ENCODE measurements around the gene NIT1. TPM values are rescaled to one million over a fixed set of nuclear protein-coding genes. Genes with fewer than 3 reads are reported as not detected.
A peak's percentile ranks its signal among the peaks of the same experiment; 100 is the strongest.

Gene NIT1
- total and polyA plus RNA-seq, 2 of the 8 experiments (the other 6 are each of a cell fraction or from before 2014, with no cell fraction given): 33.0 to 40.4 TPM

DNA sequence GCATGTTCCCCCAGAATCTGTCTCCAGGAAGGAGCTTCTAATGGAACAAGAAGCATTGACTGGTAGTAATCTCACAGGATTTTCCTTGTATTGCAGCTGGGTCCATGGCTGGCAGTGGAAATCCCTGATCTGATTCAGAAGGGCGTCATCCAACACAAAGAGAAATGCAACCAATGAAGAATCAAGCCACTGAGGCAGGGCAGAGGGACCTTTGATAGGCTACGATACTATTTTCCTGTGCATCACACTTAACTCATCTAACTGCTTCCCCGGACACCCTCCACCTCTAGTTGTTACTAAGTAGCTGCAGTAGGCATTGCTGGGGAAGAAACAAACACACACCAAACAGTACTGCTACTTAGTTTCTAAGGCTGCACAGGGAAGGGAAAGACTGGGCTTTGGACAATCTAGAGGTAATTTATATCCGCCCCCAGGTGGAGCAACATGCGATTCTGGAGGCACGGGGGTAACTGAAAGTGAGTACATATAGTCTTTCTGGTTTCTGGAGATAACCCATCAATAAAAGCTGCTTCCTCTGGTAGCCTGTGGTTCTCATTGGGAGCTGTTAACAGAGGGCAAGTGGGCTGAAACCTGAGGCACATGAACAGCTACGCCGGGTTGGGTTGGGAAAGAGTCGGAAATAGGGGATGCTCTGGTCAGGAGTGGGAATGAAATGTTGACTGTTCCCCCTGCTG lies 40.6 kb downstream of the NIT1 start:
- H3K79me1 ChIP-seq (ENCODE audit: low read depth, low read length): no peaks in the 10 kb centered on the region; the same call in 1 of the 2 replicates
- H3K56ac ChIP-seq (replicated peaks; ENCODE audit: insufficient read length, low read depth, low read length): no peak overlapping the region
- H2AK5ac ChIP-seq (ENCODE audit: low read depth, low read length): no peak overlapping the region
- peak overlapping the region; percentile 35; the same call in 1 of the 2 replicates for H3K27ac ChIP-seq (ENCODE audit: low read depth, low read length)
- H2BK120ac ChIP-seq (replicated peaks; ENCODE audit: low read depth, low read length): no peak overlapping the region
- no peak overlapping the region for H4K5ac ChIP-seq (ENCODE audit: insufficient read length, low read depth, low read length)
- H3K23ac ChIP-seq (ENCODE audit: insufficient read length): no peak overlapping the region
- H2BK15ac ChIP-seq (ENCODE audit: low read length): no peak overlapping the region
- peaks cover 2 to 12% (median 7%) of the 10 kb centered on the region in 4 experiments; a peak in 5 of 8 replicates for H3K36me3 ChIP-seq (ENCODE audit: control insufficient read depth in 2 of 4, insufficient read depth in 4 of 4, low read length in 3 of 4)
- H3K4me3 ChIP-seq (ENCODE audit: extremely low read depth in 1 of 4, insufficient read depth in 2 of 4, low read depth in 3 of 4, low read length in 4 of 4): peak overlapping the region; percentile 62 to 80 (median 72); a peak in 7 of 8 replicates
- no peak overlapping the region for H3K18ac ChIP-seq (ENCODE audit: extremely low read depth, low read length)
- H3K79me2 ChIP-seq (ENCODE audit: control insufficient read depth in 1 of 2, insufficient read depth in 2 of 2, low read length in 2 of 2): no peaks in the 10 kb centered on the region; a peak in 1 of 4 replicates
- H3K9ac ChIP-seq (replicated peaks in 1 of 4; ENCODE audit: extremely low read depth in 1 of 4, low read depth in 3 of 4, low read length in 3 of 4): peak overlapping the region in 2 of 4 experiments; percentile 68 to 73; a peak in 2 of 7 replicates
- H3K4me1 ChIP-seq (replicated peaks in 1 of 4; ENCODE audit: control insufficient read depth in 3 of 4, insufficient read depth in 4 of 4, low read length in 3 of 4): peaks cover 0 to 15% (median 4%) of the 10 kb centered on the region in 4 experiments; a peak in 4 of 7 replicates
- POLR2A ChIA-PET (ENCODE audit: partially characterized antibody): interaction anchor here (0.9 to 13.6 kb wide), 8 partner anchors 9 to 113 kb away, joined by 3 to 130 read pairs (median 4); partner anchors contain the start of genes ADAMTS4, DEDD, PPOX and USF1
- no peaks in the 10 kb centered on the region for H4K20me1 ChIP-seq (replicated peaks in 1 of 2; ENCODE audit: control insufficient read depth in 1 of 2, insufficient read depth in 2 of 2, low read length in 2 of 2)
- H2BK12ac ChIP-seq (ENCODE audit: low read depth, low read length): no peak overlapping the region
- FAIRE-seq (no peak), DNase-seq (ENCODE audit: low read depth in 1 of 2, low spot score in 2 of 2) (no peak)
- peak overlapping the region; percentile 63 to 96 for H3K4me2 ChIP-seq (ENCODE audit: insufficient read depth in 1 of 2, low read depth in 2 of 2, low read length in 2 of 2)
- H4K91ac ChIP-seq (replicated peaks; ENCODE audit: insufficient read length, low read length): no peak overlapping the region
- H3K27me3 ChIP-seq (replicated peaks in 1 of 4; ENCODE audit: control insufficient read depth in 3 of 4, extremely low read depth in 1 of 4, insufficient read depth in 3 of 4, low read length in 3 of 4): no peaks in the 10 kb centered on the region
- 87% methylated on average over 9 of the region's 9 CpGs; no CpG with 5 or more reads in 1 of the 2 experiments for WGBS, 2 experiments (ENCODE audit: extremely low coverage in 1 of 2, insufficient coverage in 1 of 2, insufficient read length in 1 of 2, insufficient replicate concordance in 2 of 2, low coverage in 1 of 2, low lambda C conversion rate in 2 of 2, missing lambda C conversion rate in 1 of 2)
- no peak overlapping the region for H2BK5ac ChIP-seq (ENCODE audit: low read depth, low read length)
- no peak overlapping the region for H4K8ac ChIP-seq (ENCODE audit: extremely low read depth, insufficient read depth, low read length)
- CTCF ChIA-PET (ENCODE audit: partially characterized antibody): interaction anchor here (0.8 to 1.7 kb wide), 4 partner anchors 13 to 61 kb away, joined by 3 to 8 read pairs (median 4); no protein-coding TSS in a partner anchor
- no peak overlapping the region for H2AFZ ChIP-seq (ENCODE audit: low read length)
- H3K9me3 ChIP-seq (ENCODE audit: insufficient read depth in 2 of 2, low read depth in 1 of 2, low read length in 1 of 2): no peaks in the 10 kb centered on the region
- no peak overlapping the region for H3K14ac ChIP-seq (ENCODE audit: insufficient read length)
- peaks cover 12% of the 10 kb centered on the region for H3K23me2 ChIP-seq (ENCODE audit: low read depth, low read length)
- no peak overlapping the region for H2BK20ac ChIP-seq (ENCODE audit: low read length)
- no peak overlapping the region for H3K4ac ChIP-seq (replicated peaks; ENCODE audit: insufficient read length, low read depth, low read length)
- TF ChIP-seq CEBPB (IDR thresholded peaks at IDR 0.05; ENCODE audit: low read depth, low read length): no peak
- TF ChIP-seq, protein P1, sequence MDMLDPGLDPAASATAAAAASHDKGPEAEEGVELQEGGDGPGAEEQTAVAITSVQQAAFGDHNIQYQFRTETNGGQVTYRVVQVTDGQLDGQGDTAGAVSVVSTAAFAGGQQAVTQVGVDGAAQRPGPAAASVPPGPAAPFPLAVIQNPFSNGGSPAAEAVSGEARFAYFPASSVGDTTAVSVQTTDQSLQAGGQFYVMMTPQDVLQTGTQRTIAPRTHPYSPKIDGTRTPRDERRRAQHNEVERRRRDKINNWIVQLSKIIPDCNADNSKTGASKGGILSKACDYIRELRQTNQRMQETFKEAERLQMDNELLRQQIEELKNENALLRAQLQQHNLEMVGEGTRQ (IDR thresholded peaks at IDR 0.05; ENCODE audit: low read length): no peak
- no peak for TF ChIP-seq NANOG (IDR thresholded peaks at IDR 0.05; ENCODE audit: insufficient read depth, low read depth, low read length, poor library complexity, severe bottlenecking)
- no peak for TF ChIP-seq CHD1 (IDR thresholded peaks at IDR 0.05; ENCODE audit: low read depth, low read length)
- TF ChIP-seq POLR2AphosphoS5 (IDR thresholded peaks at IDR 0.05; ENCODE audit: low read depth, low read length): no peak
- no peak for TF ChIP-seq TAF1 (IDR thresholded peaks at IDR 0.05; ENCODE audit: low read depth, low read length)
- no peak for TF ChIP-seq HDAC6 (IDR thresholded peaks at IDR 0.05; ENCODE audit: low read depth, low read length)
- no peak for TF ChIP-seq HDAC2 (IDR thresholded peaks at IDR 0.05; ENCODE audit: borderline replicate concordance in 1 of 2, low read depth in 2 of 2, low read length in 2 of 2)
- no peak for TF ChIP-seq BCL11A (IDR thresholded peaks at IDR 0.05; ENCODE audit: low read depth in 2 of 2, low read length in 2 of 2)
- TF ChIP-seq EGR1 (IDR thresholded peaks at IDR 0.05; ENCODE audit: borderline replicate concordance, low read depth, low read length): no peak
- no peak for TF ChIP-seq CBX8 (IDR thresholded peaks at IDR 0.05; ENCODE audit: borderline replicate concordance, low read depth, low read length)

Data from H1 (cell line).